GM20000 (cell line): ENCODE measurements around the gene SPACA9.

ENCODE experiments used
- DNase-seq: peaks from one replicate; pipeline ENCODE4 v3.0.0; 2012; ENCODE audit warnings: low spot score
- CTCF ChIP-seq: IDR thresholded peaks from 2 replicates; pipeline ENCODE4 v1.5.1; 2012; ENCODE audit warnings: mild to moderate bottlenecking, control low read depth; ENCODE audit errors: extremely low read depth, missing control alignments

The SPACA9 gene

GRCh38 chr9:132854832-132855231 is 23.9 kb upstream of the SPACA9 start:
- no peak for TF ChIP-seq CTCF
- DNase-seq, result no peak

GRCh38 chr9:132855904-132856303 is 22.8 kb upstream of the SPACA9 start:
- DNase-seq, result no peak
- TF ChIP-seq CTCF, result no peak

GRCh38 chr9:132857031-132857430 is 21.7 kb upstream of the SPACA9 start:
- no peak for DNase-seq
- no peak for TF ChIP-seq CTCF

- no peak for DNase-seq
Measured at GRCh38 chr9:132857616-132858342, 20.9 kb upstream of the SPACA9 start.

GRCh38 chr9:132858751-132859150 is 19.9 kb upstream of the SPACA9 start:
- no peak for DNase-seq
- TF ChIP-seq CTCF, result no peak

More at GRCh38 chr9:132857616-132858342, 20.9 kb upstream of the SPACA9 start:
- TF ChIP-seq CTCF, result no peak

GRCh38 chr9:132861666-132862065 is 17.0 kb upstream of the SPACA9 start:
- no peak for DNase-seq
- no peak for TF ChIP-seq CTCF

- no peak for TF ChIP-seq CTCF
- no peak for DNase-seq
Measured at GRCh38 chr9:132862533-132862932, 16.2 kb upstream of the SPACA9 start.
